ENCODE data around the gene DNAH6. TPM values are rescaled to one million over a fixed set of nuclear protein-coding genes. Genes with fewer than 3 reads are reported as not detected.

The DNAH6 gene
- total and polyA plus RNA-seq, 2 of the 13 experiments (the other 11 are each of a cell fraction or from before 2014, with no cell fraction given): 0.01 TPM; not detected in 1

GRCh38 chr2:84833481-84834150 lies 317.3 kb downstream of the DNAH6 start:
- H4K20me1 ChIP-seq (ENCODE audit: insufficient read depth, low read length): no peaks in the 10 kb centered on the region
- TF ChIP-seq ZNF138 (CRISPR knock-in tag; IDR thresholded peaks at IDR 0.05; ENCODE audit: low read depth) (no peak), HDAC6 (IDR thresholded peaks at IDR 0.05; ENCODE audit: low read depth, low read length) (no peak), ZNF709 (CRISPR knock-in tag; IDR thresholded peaks at IDR 0.05) (no peak), SNRNP70 (IDR thresholded peaks at IDR 0.05; ENCODE audit: low read depth, low read length) (no peak), ZNF225 (CRISPR knock-in tag; IDR thresholded peaks at IDR 0.05) (no peak), ZNF614 (CRISPR knock-in tag; IDR thresholded peaks at IDR 0.05; ENCODE audit: borderline replicate concordance) (no peak), NR3C1 (CRISPR knock-in tag; IDR thresholded peaks at IDR 0.05) (no peak), ZNF274 (CRISPR knock-in tag; IDR thresholded peaks at IDR 0.05) (no peak), U2AF1 (optimal IDR thresholded peaks at IDR 0.05; ENCODE audit: low read depth, low read length) (no peak), ZNF546 (CRISPR knock-in tag; conservative IDR thresholded peaks at IDR 0.05) (no peak)
- TF ChIP-seq, protein P1, sequence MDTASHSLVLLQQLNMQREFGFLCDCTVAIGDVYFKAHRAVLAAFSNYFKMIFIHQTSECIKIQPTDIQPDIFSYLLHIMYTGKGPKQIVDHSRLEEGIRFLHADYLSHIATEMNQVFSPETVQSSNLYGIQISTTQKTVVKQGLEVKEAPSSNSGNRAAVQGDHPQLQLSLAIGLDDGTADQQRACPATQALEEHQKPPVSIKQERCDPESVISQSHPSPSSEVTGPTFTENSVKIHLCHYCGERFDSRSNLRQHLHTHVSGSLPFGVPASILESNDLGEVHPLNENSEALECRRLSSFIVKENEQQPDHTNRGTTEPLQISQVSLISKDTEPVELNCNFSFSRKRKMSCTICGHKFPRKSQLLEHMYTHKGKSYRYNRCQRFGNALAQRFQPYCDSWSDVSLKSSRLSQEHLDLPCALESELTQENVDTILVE (CRISPR knock-in tag; IDR thresholded peaks at IDR 0.05): no peak
- TF ChIP-seq, protein P2, sequence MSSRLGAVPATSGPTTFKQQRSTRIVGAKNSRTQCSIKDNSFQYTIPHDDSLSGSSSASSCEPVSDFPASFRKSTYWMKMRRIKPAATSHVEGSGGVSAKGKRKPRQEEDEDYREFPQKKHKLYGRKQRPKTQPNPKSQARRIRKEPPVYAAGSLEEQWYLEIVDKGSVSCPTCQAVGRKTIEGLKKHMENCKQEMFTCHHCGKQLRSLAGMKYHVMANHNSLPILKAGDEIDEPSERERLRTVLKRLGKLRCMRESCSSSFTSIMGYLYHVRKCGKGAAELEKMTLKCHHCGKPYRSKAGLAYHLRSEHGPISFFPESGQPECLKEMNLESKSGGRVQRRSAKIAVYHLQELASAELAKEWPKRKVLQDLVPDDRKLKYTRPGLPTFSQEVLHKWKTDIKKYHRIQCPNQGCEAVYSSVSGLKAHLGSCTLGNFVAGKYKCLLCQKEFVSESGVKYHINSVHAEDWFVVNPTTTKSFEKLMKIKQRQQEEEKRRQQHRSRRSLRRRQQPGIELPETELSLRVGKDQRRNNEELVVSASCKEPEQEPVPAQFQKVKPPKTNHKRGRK (CRISPR knock-in tag; IDR thresholded peaks at IDR 0.05): no peak
- TF ChIP-seq, protein P3, sequence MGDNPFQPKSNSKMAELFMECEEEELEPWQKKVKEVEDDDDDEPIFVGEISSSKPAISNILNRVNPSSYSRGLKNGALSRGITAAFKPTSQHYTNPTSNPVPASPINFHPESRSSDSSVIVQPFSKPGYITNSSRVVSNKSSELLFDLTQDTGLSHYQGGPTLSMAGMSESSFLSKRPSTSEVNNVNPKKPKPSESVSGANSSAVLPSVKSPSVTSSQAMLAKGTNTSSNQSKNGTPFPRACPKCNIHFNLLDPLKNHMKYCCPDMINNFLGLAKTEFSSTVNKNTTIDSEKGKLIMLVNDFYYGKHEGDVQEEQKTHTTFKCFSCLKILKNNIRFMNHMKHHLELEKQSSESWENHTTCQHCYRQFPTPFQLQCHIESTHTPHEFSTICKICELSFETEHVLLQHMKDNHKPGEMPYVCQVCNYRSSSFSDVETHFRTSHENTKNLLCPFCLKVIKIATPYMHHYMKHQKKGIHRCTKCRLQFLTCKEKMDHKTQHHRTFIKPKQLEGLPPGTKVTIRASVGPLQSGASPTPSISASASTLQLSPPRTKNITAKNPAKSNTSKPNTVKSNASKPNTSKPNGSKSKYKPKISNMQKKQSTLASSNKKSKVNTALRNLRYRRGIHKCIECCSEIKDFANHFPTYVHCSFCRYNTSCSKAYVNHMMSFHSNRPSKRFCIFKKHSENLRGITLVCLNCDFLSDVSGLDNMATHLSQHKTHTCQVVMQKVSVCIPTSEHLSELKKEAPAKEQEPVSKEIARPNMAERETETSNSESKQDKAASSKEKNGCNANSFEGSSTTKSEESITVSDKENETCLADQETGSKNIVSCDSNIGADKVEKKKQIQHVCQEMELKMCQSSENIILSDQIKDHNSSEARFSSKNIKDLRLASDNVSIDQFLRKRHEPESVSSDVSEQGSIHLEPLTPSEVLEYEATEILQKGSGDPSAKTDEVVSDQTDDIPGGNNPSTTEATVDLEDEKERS (CRISPR knock-in tag; IDR thresholded peaks at IDR 0.05): no peak
- H3K27ac ChIP-seq (ENCODE audit: extremely low read length, insufficient read depth, low read length): no peak overlapping the region
- WGBS (ENCODE audit: low lambda C conversion rate): 34% methylated on average over 12 of the region's 12 CpGs
- H3K36me3 ChIP-seq (replicated peaks in 1 of 2; ENCODE audit: control insufficient read depth in 1 of 2, insufficient read depth in 2 of 2, low read length in 2 of 2): no peaks in the 10 kb centered on the region
- no peak overlapping the region for H3K4me2 ChIP-seq (ENCODE audit: low read depth, low read length)
- ChIA-PET POLR2A (no interaction called here), CTCF (ENCODE audit: low intra/inter-chr PET ratio, low total read pairs) (no interaction called here)
- H3K79me2 ChIP-seq (ENCODE audit: insufficient read depth, low read length): no peaks in the 10 kb centered on the region
- in situ Hi-C loops (cut with HindIII; ENCODE audit: extremely low pct_ligation_motif_present, low pct_unique_long_range_greater_than_20kb): no loop called here
- intact Hi-C loops (cut with micrococcal nuclease; ENCODE audit: unreplicated experiment): no loop called here
- no peak for FAIRE-seq
- no TSS peak for BruUV-seq (replicated peaks)
- no peak for ATAC-seq
- no peak overlapping the region for H3K9ac ChIP-seq (ENCODE audit: insufficient read depth, low read depth, low read length)
- peaks cover 0 to 2% of the 10 kb centered on the region in 2 experiments; a peak in 2 of 5 replicates for H3K27me3 ChIP-seq (ENCODE audit: control insufficient read depth in 1 of 2, insufficient read depth in 2 of 2, low read length in 2 of 2)
- peaks cover 8% of the 10 kb centered on the region; the same call in 1 of the 2 replicates for H3K4me1 ChIP-seq (ENCODE audit: insufficient read depth, low read length)
- no peak overlapping the region for H2AFZ ChIP-seq (ENCODE audit: low read length)
- no peak overlapping the region for H3K4me3 ChIP-seq (replicated peaks in 1 of 3; ENCODE audit: insufficient read depth in 1 of 3, low read depth in 2 of 3, low read length in 3 of 3)
- H3K9me3 ChIP-seq (ENCODE audit: low read length): 0 out of 2 replicates have a peak, but pooled peaks cover 5% of the 10 kb centered on the region
- DNase-seq (ENCODE audit: low spot score): no peak
